Stimulated activated CD4-positive, alpha-beta T cell treated with anti-CD3 and anti-CD28 coated beads, TNF-alpha, amount 100 ng/mL, for 24 hours (primary cell): ENCODE data around the gene NAV2.
A peak's percentile ranks its signal among the peaks of the same experiment; 100 is the strongest.
"Not testable (repeated sequence)": the region's sequence is repeated elsewhere in the genome, so short reads cannot be mapped to it uniquely, and the experiment has no call there.

Source experiments
- DNase-seq, 3 experiments: peaks; one replicate each; pipeline ENCODE4 v3.0.0-alpha.2; 2020; ENCODE audit warnings: low read depth in 3 of 3

Gene NAV2

DNA sequence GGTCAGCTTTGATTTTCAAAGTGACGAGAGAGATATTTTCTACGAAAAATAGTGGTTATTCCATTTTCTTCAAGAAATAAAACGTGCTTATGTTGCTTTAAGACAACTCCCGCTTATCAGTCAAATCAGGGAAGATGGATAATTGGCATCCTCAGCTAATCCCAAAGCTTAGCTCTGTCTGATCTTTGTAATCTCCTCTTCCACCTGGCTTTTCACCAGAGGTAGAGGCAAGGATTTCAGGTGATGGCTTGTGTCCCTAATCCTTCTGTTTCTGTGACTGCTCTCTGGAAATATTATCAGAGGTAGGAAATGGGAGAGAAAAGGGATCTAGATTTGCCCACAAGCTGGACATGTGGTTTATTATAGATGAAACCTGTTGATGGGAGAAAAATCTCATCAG, 368.7 kb downstream of the NAV2 start:
- no peak for DNase-seq

DNA sequence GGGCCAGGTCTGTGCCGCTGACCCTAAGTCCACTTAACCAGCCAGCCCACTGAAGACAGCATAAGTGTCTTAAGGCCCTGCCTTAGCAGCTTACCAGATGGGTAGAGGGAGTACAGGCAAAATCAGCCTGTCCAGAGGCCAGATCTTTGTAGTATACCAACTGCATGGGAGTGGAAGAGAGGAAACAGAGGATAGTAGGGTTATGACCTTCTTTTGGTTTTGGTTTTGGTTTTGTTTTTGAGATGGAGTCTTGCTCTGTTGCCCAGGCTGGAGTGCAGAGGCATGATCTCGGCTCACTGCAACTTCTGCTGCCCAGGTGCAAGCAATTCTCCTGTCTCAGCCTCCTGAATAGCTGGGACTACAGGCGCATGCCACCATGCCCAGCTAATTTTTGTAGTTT, 371.2 kb downstream of the NAV2 start:
- not testable (repeated sequence) for DNase-seq

GRCh38 chr11:20084921-20085814, 372.5 kb downstream of the NAV2 start:
- DNase-seq: no peak

- no peak for DNase-seq
Measured at GRCh38 chr11:20085918-20086317, 373.3 kb downstream of the NAV2 start.

DNA sequence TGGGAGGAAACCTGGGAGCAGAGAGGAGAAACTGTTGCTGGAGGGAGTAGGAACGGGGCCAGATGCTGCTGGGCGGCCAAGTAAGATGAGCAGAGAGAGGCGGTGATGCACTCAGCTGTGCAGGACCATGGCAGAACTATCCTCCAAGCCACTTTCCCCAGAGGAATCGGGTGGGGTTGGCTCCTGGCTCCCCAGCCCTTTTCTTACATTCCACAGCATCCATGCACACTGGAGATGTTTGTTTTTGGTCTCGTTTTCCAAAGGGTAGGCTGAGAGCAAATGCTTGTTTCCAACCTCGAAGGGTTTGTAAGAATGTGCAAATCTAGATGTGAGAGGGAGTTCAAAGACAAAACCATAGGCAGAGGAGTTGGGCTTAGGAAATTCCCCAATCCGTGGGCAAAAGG, 374.5 kb downstream of the NAV2 start:
- no peak for DNase-seq

DNA sequence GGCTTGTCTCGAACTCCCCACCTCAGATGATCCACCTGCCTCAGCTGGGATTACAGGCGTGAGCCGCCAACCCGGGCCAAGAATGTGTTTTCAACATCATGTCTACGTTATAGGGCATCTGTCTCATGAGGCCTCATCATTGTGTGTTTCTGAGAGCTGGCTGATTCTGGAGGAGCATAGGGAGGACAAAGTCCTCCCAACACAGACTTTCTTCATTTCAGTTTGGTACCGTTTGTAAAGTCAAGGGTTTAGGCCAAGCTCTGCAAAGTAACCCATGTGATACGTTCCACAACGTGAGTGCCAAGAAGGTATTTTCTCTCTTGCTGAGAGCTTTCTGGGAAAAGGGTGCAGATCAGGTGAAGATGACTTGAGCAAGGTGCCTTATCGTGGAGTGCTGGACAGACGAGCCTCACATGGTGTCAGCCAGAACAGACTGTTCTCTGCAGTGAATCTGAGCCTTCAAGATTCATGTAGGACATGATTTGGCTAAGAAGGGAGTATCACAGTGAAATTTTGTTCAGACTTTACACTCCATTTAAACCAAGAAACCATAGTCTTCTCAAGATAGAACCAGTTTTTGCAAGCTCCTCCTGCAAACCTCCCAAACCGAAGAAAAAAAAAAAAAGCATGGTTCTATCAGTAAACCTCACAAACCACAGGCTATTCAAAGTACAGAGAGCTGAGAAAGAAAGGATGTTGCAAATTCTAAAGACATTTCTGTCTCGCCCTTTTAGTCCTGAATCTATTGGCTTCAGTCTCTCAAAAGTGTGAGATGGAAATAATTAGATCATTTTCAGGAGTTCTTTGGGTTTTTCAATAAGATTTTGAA, 376.0 kb downstream of the NAV2 start:
- DNase-seq: no peak

DNA sequence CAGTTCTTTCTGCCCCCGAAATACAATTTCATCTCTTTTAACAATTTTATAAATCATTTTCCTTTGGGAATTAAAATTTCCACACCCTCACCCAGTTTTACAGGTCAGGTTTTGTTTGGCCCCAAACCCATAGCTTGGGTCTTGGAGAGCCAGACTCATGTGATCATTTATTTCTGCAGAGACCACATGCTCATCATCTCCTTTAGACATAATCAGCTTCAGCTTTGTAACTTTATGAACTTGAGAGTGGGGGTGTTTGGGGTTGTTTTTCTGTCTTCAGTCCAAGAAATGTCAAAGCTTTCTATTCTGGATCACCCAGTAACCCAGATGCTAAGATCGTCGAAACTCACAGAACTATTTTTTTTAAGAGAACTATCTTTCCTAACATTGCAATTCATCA, 376.7 kb downstream of the NAV2 start:
- no peak for DNase-seq

GRCh38 chr11:20089796-20090653, 377.4 kb downstream of the NAV2 start:
- DNase-seq: no peak

DNA sequence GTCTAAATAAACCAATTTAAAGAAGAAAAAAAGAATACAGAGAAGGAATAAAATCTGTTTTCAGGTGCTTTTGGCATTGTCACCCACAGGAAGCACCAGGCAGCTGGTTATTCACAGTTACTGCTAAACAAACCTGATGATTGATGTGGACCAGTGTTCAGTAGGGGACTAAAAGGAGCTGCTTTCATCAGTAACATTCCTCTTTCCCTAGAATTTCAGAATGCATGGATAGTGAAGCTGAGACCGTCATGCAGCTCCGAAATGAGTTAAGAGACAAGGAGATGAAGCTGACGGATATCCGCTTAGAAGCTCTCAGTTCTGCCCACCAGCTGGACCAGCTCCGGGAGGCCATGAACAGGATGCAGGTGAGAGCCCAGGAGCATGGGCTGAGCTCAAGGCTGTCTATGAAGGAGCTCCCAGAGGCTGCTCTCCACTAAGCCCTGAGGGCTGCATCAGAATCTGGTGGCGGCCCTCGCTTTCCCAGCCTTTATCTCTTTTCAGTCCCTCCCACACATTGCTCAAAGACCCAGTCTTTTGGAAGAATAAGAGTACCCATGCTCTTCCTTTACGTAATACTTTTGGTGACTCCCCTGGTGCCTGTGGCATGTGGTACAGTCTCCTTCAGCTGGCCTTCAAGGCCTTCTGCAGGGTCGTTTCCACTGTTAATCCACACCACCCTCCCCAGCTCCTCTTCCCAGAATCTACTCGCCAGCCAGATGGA, 378.2 kb downstream of the NAV2 start:
- no peak for DNase-seq

- DNase-seq: no peak
Measured at GRCh38 chr11:20093775-20094174, 381.1 kb downstream of the NAV2 start.

GRCh38 chr11:20095189-20095588, 382.6 kb downstream of the NAV2 start:
- no peak for DNase-seq

- no peak for DNase-seq
Measured at GRCh38 chr11:20097319-20098221, 384.9 kb downstream of the NAV2 start.

DNA sequence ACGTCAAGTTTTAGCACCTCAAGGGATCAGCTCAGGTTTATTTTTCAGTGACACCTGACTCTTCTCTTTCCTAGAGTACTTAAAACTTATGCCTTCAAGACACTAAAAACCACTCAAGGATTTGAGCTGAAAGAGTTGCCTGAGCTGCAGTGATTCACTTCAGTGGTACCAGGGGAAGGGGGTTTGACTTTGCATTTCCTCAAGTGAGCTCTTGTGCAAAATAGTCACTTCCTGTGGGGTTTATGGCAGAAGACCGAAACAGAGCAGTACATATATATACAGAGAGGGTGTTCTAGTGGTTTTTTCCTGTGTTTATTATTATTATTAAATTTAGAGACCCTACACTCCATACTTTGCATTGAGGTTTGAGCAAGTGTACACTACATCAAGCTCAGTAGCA, 386.9 kb downstream of the NAV2 start:
- DNase-seq: no peak

GRCh38 chr11:20102397-20102796, 389.8 kb downstream of the NAV2 start:
- no peak for DNase-seq

DNA sequence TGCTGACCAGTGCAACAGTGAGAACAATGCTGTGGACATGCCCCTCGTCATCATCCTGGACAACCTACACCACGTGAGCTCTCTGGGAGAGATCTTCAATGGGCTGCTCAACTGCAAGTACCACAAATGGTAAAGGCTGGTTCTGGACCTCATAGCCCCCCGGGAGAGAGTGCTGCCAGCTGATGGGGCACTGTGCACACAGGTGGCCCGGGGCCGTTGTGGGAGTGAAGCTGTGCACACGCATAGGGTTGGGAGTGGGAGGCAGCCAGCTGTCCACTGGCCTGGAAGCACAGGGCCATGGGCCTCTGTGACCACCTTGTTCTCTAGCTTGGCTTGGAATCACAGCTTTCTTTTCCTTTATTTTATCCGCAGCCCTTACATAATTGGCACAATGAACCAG, 390.6 kb downstream of the NAV2 start:
- no peak for DNase-seq

DNA sequence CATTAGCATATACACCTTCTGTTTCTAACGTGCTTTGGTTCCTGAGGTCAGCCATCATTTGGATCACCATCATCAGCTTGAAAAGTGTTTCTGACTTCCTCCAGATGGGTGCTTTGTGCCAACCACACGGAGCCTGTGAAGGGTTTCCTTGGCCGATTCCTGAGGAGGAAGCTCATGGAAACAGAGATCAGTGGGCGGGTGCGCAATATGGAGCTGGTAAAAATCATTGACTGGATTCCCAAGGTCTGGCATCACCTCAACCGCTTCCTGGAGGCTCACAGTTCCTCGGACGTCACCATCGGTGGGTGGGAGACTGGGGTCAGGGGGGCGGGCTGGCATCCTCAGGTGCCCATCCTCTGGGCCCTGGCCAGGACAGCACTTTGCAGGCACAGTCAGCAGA, 392.8 kb downstream of the NAV2 start:
- no peak for DNase-seq

DNA sequence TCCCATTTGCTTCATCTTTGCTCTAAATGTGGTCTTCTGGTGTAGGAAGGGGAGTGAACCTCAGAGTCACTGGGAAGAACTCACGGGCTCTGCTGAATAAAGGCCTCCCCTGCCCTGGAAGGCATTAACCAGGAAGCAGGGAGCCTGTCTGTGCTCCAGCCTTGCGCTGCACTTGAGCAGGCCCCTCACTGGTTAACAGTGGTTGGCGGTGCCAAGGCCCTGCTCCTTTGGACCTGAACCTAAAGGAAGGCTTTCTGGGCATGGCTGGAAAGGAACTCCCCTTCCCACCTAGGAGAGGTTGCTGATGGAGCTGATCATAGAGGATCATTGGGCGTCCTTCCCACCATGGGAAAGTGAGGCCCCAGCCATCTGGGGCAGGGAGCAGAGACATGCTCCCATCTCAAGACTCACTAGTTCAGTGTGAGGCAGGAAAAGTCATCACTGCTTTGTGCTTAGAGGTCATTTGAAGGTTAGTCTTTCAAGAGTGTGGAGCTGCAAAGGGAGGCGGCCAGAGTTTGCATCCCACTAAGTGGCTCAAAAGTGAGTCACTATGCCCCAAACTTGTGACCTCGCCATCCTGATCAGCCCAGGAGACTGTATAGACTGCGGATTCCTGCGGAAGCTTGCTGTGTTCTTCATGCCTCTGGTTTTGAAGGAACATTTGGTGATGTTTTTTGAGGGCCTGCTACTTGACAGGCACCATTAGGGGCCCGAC, 397.3 kb downstream of the NAV2 start:
- DNase-seq: no peak

DNA sequence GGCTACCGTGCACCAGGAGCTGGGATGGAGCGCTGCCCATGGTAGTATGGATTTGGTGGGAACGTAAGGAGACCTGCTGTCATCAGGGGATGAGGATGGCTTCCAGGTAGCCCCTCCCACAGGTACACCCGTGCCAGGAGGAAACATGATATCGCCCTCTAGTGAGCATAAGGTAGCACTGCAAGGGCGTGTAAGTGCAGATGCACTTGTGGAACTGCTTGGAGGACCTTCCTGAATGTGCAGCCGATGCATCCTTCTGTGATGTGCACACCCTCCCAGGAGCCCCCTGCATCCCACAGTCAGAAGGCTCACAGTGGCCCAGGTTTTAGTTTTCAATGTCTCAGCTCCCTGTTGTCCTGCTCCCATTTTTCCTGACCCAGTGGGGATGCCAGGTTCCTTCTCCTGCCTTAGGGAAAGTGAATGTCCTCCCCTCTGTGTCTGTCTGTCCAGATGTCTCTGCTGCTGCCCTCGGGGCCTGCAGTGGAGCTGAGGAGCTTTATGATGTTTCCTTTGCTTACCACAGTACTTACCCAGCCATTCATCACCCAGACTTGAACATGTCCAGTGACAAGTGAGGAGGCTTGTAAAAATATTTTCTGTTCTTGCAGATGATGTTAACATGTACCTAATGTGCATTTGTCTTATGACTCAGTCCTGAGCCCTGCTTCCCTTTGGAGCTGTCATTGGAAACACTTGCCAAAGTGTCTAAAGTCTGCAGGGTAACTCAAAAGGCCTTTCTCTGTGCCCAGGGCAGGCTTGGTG, 398.5 kb downstream of the NAV2 start:
- peak in 2 of 3 experiments; percentile 23 to 40 for DNase-seq

GRCh38 chr11:20111871-20112270, 399.2 kb downstream of the NAV2 start:
- no peak for DNase-seq
